K562 (cell line): ENCODE measurements around the gene LLGL2. TPM values are rescaled to one million over a fixed set of nuclear protein-coding genes. Genes with fewer than 3 reads are reported as not detected.

Experiments
- ATAC-seq: fragments of 200-7000 bp; cut with Tn5 transposase; 3 replicates; pipeline ENCODE4 v1.9.1; 2020; ENCODE audit warnings: moderate library complexity
- BruUV-seq: library from RNA; stranded (reverse); fragments of 400-500 nt; replicated peaks from 2 replicates; lab custom pipeline; 2021; lab: Mats Ljungman, UMichigan
- CTCF ChIA-PET: fragments of 300-600 bp; formaldehyde crosslinking; extraction: SDS; loops from one replicate; lab custom pipeline; 2021; ENCODE audit warnings: low intra/inter-chr PET ratio; lab: Yijun Ruan, JAX
- POLR2A ChIA-PET: fragments of 300-600, 350-650 bp; sonication (Branson Sonifier 250); formaldehyde crosslinking; extraction: SDS; loops from one replicate; lab custom pipeline; 2021; ENCODE audit warnings: antibody characterized with exemption, inconsistent platforms; lab: Yijun Ruan, JAX
- DNase-seq, 4 experiments: peaks; one replicate each; pipeline versions ENCODE4 v3.0.0 to v3.0.0-alpha.2; 2011 to 2018; ENCODE audit warnings: low spot score in 3 of 4, mixed read lengths in 3 of 4; ENCODE audit errors: extremely low read depth in 1 of 4
- FAIRE-seq: peaks from 2 replicates; lab custom pipeline; 2011; peaks lifted over from hg19 to GRCh38; lab: Jason Lieb, UNC
- H2AFZ ChIP-seq: 2 replicates; pipeline ENCODE4 v1.6.0; 2011; ENCODE audit warnings: low read depth, low read length, control low read depth, inconsistent platforms
- H3K27ac ChIP-seq: fragments of 200-600 bp; 3 replicates; pipeline ENCODE4 v1.8.0; 2011; ENCODE audit warnings: low read depth, mild to moderate bottlenecking, control low read depth, inconsistent platforms, low read length, moderate library complexity, mixed read lengths; ENCODE audit errors: extremely low read depth
- H3K27me3 ChIP-seq, 2 experiments: fragments of 300-600 bp in 1 of 2; 2 replicates in 1 of 2; 3 replicates in 1 of 2; pipeline versions ENCODE4 v1.6.0 to v1.8.0; 2011; ENCODE audit warnings: inconsistent platforms in 2 of 2, low read length in 2 of 2, mild to moderate bottlenecking in 1 of 2, mixed read lengths in 1 of 2, moderate library complexity in 1 of 2; ENCODE audit not compliant: control insufficient read depth in 2 of 2, insufficient read depth in 2 of 2
- H3K36me3 ChIP-seq: fragments of 300-600 bp; 3 replicates; pipeline ENCODE4 v1.8.0; 2011; ENCODE audit warnings: mild to moderate bottlenecking, low read length, inconsistent platforms; ENCODE audit not compliant: control insufficient read depth, insufficient read depth
- H3K4me1 ChIP-seq, 2 experiments: fragments of 200-600 bp in 1 of 2; replicated peaks in 1 of 2; 2 replicates in 1 of 2; 3 replicates in 1 of 2; pipeline versions ENCODE4 v1.5.1 to v1.8.0; 2011; ENCODE audit warnings: inconsistent platforms in 2 of 2, low read length in 2 of 2, mild to moderate bottlenecking in 1 of 2, mixed read lengths in 1 of 2, moderate library complexity in 1 of 2; ENCODE audit not compliant: control insufficient read depth in 2 of 2, insufficient read depth in 2 of 2
- H3K4me2 ChIP-seq: 2 replicates; pipeline ENCODE4 v1.6.1; 2011; ENCODE audit warnings: low read length, control low read depth, inconsistent platforms, mixed read lengths; ENCODE audit not compliant: insufficient read depth
- H3K4me3 ChIP-seq: fragments of 200-600 bp; sonication (generic), shearing (Covaris generic); 2 replicates; pipeline ENCODE4 v1.5.1; 2016; ENCODE audit warnings: control low read depth, inconsistent platforms
- H3K79me2 ChIP-seq: fragments of 200-600 bp; 3 replicates; pipeline ENCODE4 v1.8.0; 2011; ENCODE audit warnings: low read length, inconsistent platforms; ENCODE audit not compliant: control insufficient read depth, insufficient read depth
- H3K9ac ChIP-seq, 2 experiments: 2 replicates each; pipeline versions ENCODE4 v1.6.0 to v1.6.1; 2011; ENCODE audit warnings: low read depth in 2 of 2, low read length in 2 of 2, control low read depth in 1 of 2, inconsistent platforms in 1 of 2, mild to moderate bottlenecking in 1 of 2, mixed read lengths in 1 of 2; ENCODE audit not compliant: insufficient read depth in 1 of 2
- H3K9me1 ChIP-seq: one replicate; pipeline ENCODE4 v1.6.0; 2011; ENCODE audit warnings: inconsistent platforms, mild to moderate bottlenecking, low read length, moderate library complexity; ENCODE audit not compliant: control insufficient read depth, insufficient read depth
- H3K9me3 ChIP-seq: replicated peaks from 2 replicates; pipeline ENCODE4 v1.5.1; 2011; ENCODE audit warnings: low read depth, low read length, inconsistent platforms; ENCODE audit not compliant: control insufficient read depth, insufficient read depth
- H4K20me1 ChIP-seq: replicated peaks from 2 replicates; pipeline ENCODE4 v1.6.1; 2011; ENCODE audit warnings: low read length, inconsistent platforms, mixed read lengths; ENCODE audit not compliant: control insufficient read depth, insufficient read depth
- AFF1 ChIP-seq, 2 experiments: fragments of 450-650 bp; IDR thresholded peaks; 2 replicates each; pipeline ENCODE4 v1.6.1; 2018; ENCODE audit warnings: mild to moderate bottlenecking in 2 of 2, low read depth in 1 of 2; ENCODE audit not compliant: partially characterized antibody in 2 of 2
- ATF2 ChIP-seq: sonication (generic); formaldehyde crosslinking; IDR thresholded peaks from 2 replicates; pipeline ENCODE4 v1.8.1; 2022; ENCODE audit warnings: missing genetic modification reagents
- CHCHD3 ChIP-seq: fragments of 250-450 bp; sonication (Bioruptor Pico); IDR thresholded peaks from 2 replicates; pipeline ENCODE4 v2.1.2; 2022; ENCODE audit warnings: mild to moderate bottlenecking
- POLR2G ChIP-seq: fragments of 200-400 bp; formaldehyde crosslinking; IDR thresholded peaks from 2 replicates; pipeline ENCODE4 v1.6.1; 2017; ENCODE audit warnings: low read depth, mild to moderate bottlenecking, antibody characterized with exemption, low read length, moderate library complexity
- ZNF431 ChIP-seq: sonication (generic); formaldehyde crosslinking; IDR thresholded peaks from 2 replicates; pipeline ENCODE4 v1.8.0; 2022; ENCODE audit warnings: mild to moderate bottlenecking, missing genetic modification reagents
- WGBS: fragments of 100-300 bp; shearing (Covaris generic); methylation state at CpG from one replicate; pipeline ENCODE4 v1.1.6; 2016; ENCODE audit warnings: low coverage, mixed read lengths; ENCODE audit not compliant: insufficient coverage; ENCODE audit errors: missing lambda C conversion rate; 5-methylcytosine and 5-hydroxymethylcytosine counted together
- in situ Hi-C: fragments of 300-500 bp; cut with MboI; formaldehyde crosslinking; loops from 4 replicates; pipeline ENCODE4 v1.15.0; 2018; ENCODE audit warnings: inconsistent platforms, mixed read lengths
- intact Hi-C: fragments of 100-400 bp; cut with micrococcal nuclease; formaldehyde crosslinking; loops from 2 replicates; pipeline ENCODE4 v1.14.2; 2022
- polyA plus RNA-seq, 8 experiments: library from polyadenylated mRNA; depleted of rRNA in 4 of 8; stranded (reverse) in 5 of 8; unstranded in 3 of 8; fragments of >200 nt; fragmentation: Nextera tagmentation in 2 of 8; fragmentation: Illumina TruSeq in 1 of 8; extraction: Ambion mirVana in 2 of 8; extraction: Trizol in 1 of 8; gene quantifications; 2 replicates each; pipeline versions ENCODE4 v1.2.1 to v1.2.3, GENCODE V29; 2011 to 2014; ENCODE audit warnings: inconsistent platforms in 1 of 8, missing spikeins in 1 of 8
- total RNA-seq, 7 experiments: library from RNA; depleted of rRNA in 6 of 7; stranded (reverse); fragments of >200 nt in 6 of 7; fragmentation: Illumina TruSeq in 2 of 7; extraction: Trizol in 2 of 7; gene quantifications; 2 replicates each; pipeline versions ENCODE4 v1.2.1 to v1.2.3, GENCODE V29; 2011 to 2021; ENCODE audit warnings: low replicate concordance in 1 of 7

The LLGL2 gene
- total and polyA plus RNA-seq, 9 of the 15 experiments (the other 6 are each of a cell fraction or from before 2014, with no cell fraction given), result 0.32 to 24.4 (median 10.2) TPM

GRCh38 chr17:75501378-75502071 lies 24.0 kb upstream of the LLGL2 start:
- FAIRE-seq (no peak), DNase-seq (no peak)
- H4K20me1 ChIP-seq, result 0 out of 2 replicates have a peak, but pooled peaks cover 4% of the 10 kb centered on the region
- H3K27ac ChIP-seq, result no peak overlapping the region
- no peak for TF ChIP-seq ZNF431 (CRISPR knock-in tag)
- no peak for TF ChIP-seq AFF1 (IDR thresholded peaks at IDR 0.05; ENCODE audit: low read depth in 1 of 2, partially characterized antibody in 2 of 2)
- peak; percentile 65 for TF ChIP-seq POLR2G
- no peak for TF ChIP-seq ATF2
- no peak for TF ChIP-seq CHCHD3 (CRISPR knock-in tag)
- TF ChIP-seq, all 486 proteins: peak for 1
- ChIA-PET POLR2A (interaction anchor here (0.6 to 0.9 kb wide), 2 partner anchors 11 to 16 kb away, joined by 3 read pairs; no protein-coding TSS in a partner anchor), CTCF (no interaction called here)
- WGBS, result 85% methylated on average over 8 of the region's 21 CpGs
- Histone ChIP-seq H2AFZ (no peak overlapping the region), H3K4me2 (no peak overlapping the region), H3K9me1 (peaks cover 3% of the 10 kb centered on the region), H3K9me3 (no peaks in the 10 kb centered on the region), H3K27me3 (no peaks in the 10 kb centered on the region), H3K9ac (no peak overlapping the region; a peak in 1 of 4 replicates), H3K4me3 (no peak overlapping the region), H3K36me3 (peaks cover 38% of the 10 kb centered on the region; the same call in 2 of the 3 replicates), H3K4me1 (peaks cover 0 to 67% of the 10 kb centered on the region in 2 experiments; a peak in 2 of 5 replicates), H3K79me2 (no peaks in the 10 kb centered on the region)
- in situ Hi-C loops (no loop called here), intact Hi-C loops (no loop called here)
- no TSS peak for BruUV-seq
- ATAC-seq, result no peak
